Adipocyte (in vitro differentiated cells): ENCODE data around the gene ARL4D.
A peak's percentile ranks its signal among the peaks of the same experiment; 100 is the strongest.
"Not testable (repeated sequence)": the region's sequence is repeated elsewhere in the genome, so short reads cannot be mapped to it uniquely, and the experiment has no call there.

Experiments used
- DNase-seq: peaks from one replicate; pipeline ENCODE4 v3.0.0-alpha.2; 2015; ENCODE audit warnings: low read depth
- H3K27me3 ChIP-seq: replicated peaks from 2 replicates; pipeline ENCODE4 v1.7.0; 2013; ENCODE audit warnings: mild to moderate bottlenecking, low read length, moderate library complexity; ENCODE audit not compliant: control insufficient read depth, insufficient read depth
- H3K36me3 ChIP-seq: 2 replicates; pipeline ENCODE4 v1.7.0; 2013; ENCODE audit warnings: low read length, mild to moderate bottlenecking, moderate library complexity; ENCODE audit not compliant: control insufficient read depth, insufficient read depth, severe bottlenecking
- H3K4me1 ChIP-seq: 2 replicates; pipeline ENCODE4 v1.7.0; 2013; ENCODE audit warnings: mild to moderate bottlenecking, low read length, moderate library complexity; ENCODE audit not compliant: control insufficient read depth, insufficient read depth
- H3K4me3 ChIP-seq: 2 replicates; pipeline ENCODE4 v1.7.0; 2013; ENCODE audit warnings: mild to moderate bottlenecking, low read length, moderate library complexity
- H3K9ac ChIP-seq: 2 replicates; pipeline ENCODE4 v1.7.0; 2013; ENCODE audit warnings: mild to moderate bottlenecking, low read length, moderate library complexity
- H3K9me3 ChIP-seq: 2 replicates; pipeline ENCODE4 v1.7.0; 2013; ENCODE audit warnings: mild to moderate bottlenecking, low read length, moderate library complexity; ENCODE audit not compliant: control insufficient read depth

The ARL4D gene

GRCh38 chr17:43360739-43361505, 37.9 kb upstream of the ARL4D start:
- H3K9me3 ChIP-seq = no peaks in the 10 kb centered on the region
- DNase-seq = peak; percentile 90
- peak overlapping the region; percentile 84 for H3K4me3 ChIP-seq
- peak overlapping the region; percentile 94 for H3K9ac ChIP-seq
- peaks cover 11% of the 10 kb centered on the region for H3K4me1 ChIP-seq
- no peaks in the 10 kb centered on the region for H3K36me3 ChIP-seq
- H3K27me3 ChIP-seq = no peaks in the 10 kb centered on the region

- Histone ChIP-seq H3K4me3 (no peak overlapping the region), H3K4me1 (peaks cover 10% of the 10 kb centered on the region), H3K36me3 (no peaks in the 10 kb centered on the region), H3K9ac (no peak overlapping the region), H3K9me3 (no peaks in the 10 kb centered on the region), H3K27me3 (no peaks in the 10 kb centered on the region)
- no peak for DNase-seq
Measured at GRCh38 chr17:43363181-43363925, 35.4 kb upstream of the ARL4D start.

DNA sequence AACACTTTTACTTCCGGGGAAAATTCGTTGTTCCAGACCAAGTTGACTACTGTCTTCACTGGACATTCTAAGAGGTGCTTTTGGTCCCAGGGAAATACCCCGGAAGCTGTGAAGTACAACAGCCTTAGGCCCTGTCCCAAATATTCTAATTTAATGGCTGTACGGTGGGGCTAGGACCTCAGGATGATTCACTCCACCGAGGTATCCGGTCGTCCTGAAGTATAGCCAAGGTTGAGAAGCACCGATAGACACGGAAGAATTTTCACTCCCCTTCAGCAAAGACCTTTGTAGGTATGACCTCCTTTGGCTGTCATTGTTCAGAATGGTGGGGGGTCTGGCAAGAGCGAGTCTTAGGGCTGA, 34.9 kb upstream of the ARL4D start:
- H3K9ac ChIP-seq = no peak overlapping the region
- peaks cover 10% of the 10 kb centered on the region for H3K4me1 ChIP-seq
- no peak overlapping the region for H3K4me3 ChIP-seq
- no peaks in the 10 kb centered on the region for H3K27me3 ChIP-seq
- no peaks in the 10 kb centered on the region for H3K36me3 ChIP-seq
- DNase-seq = no peak
- no peaks in the 10 kb centered on the region for H3K9me3 ChIP-seq

- Histone ChIP-seq H3K27me3 (no peaks in the 10 kb centered on the region), H3K4me1 (peaks cover 22% of the 10 kb centered on the region), H3K9ac (no peak overlapping the region), H3K36me3 (no peaks in the 10 kb centered on the region), H3K4me3 (no peak overlapping the region), H3K9me3 (no peaks in the 10 kb centered on the region)
- DNase-seq = peak; percentile 13
Measured at GRCh38 chr17:43365356-43365755, 33.4 kb upstream of the ARL4D start.

- H3K4me1 ChIP-seq = peaks cover 22% of the 10 kb centered on the region
- DNase-seq, H3K9ac ChIP-seq, H3K27me3 ChIP-seq, H3K36me3 ChIP-seq, H3K4me3 ChIP-seq, H3K9me3 ChIP-seq: not testable (repeated sequence)
Measured at GRCh38 chr17:43365921-43366320, 32.9 kb upstream of the ARL4D start.

DNA sequence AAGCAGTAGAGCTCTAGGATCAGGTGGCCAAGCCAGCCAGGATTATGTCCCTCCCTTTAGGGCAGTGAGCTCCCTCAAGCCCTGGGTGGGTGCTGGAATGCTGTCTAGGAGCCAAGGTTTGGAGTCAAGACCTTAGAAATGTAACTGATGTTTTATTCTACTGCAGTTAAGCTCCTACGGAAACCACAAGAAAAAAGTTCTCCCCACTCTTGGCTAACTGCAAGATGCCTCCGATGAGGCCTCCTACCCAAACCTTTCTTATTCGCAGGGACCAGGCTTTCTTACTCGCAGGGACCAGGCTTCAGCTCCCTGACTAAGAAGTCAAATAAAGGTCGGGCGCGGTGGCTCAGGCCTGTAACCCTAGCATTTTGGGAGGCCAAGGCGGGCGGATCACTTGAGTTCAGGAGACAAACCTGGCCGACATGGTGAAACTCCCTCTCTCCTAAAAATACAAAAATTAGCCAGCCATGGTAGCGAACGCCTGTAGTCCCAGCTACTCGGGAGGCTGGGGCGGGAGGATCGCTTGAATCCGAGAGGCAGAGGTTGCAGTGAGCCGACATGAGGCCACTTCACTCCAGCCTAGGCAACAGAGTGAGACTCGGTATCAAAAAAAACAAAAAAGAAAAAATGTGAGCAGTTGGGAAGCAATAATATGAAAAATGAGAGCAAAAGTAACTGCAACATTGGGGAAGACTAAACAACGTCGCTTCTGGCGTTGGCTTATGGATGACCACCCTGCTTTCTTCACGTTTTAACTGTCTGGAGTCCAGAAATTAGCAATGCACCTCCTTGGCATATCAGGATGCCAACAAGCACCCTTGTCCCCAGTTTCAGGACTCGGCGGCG, 31.7 kb upstream of the ARL4D start:
- H3K4me1 ChIP-seq = peaks cover 22% of the 10 kb centered on the region
- H3K9ac ChIP-seq = peak overlapping the region; percentile 93
- no peaks in the 10 kb centered on the region for H3K9me3 ChIP-seq
- no peaks in the 10 kb centered on the region for H3K27me3 ChIP-seq
- peak; percentile 24 for DNase-seq
- H3K4me3 ChIP-seq = peak overlapping the region; percentile 81
- H3K36me3 ChIP-seq = no peaks in the 10 kb centered on the region

DNA sequence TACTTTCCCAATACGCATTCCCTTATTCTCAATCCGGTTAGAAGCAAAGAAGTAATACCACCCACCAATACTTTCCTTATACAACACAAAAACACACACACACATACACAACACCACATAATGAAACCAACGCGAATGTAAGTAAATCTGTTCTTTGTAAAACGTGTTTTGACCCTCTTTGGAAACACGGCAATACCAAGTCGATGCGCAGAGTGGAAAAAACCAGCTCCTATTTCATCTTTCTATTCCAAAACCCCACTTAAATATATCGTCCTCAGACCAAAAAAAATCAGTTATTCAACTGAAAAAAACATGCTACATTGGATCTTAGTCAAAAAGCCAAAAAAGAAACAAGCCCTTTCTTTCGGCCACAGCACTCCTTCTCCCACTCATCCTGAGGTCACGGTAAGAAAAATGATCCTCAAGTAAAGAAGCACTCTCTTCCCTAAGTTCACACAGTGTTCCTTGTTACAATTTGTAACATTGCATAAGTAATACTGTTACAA, 31.0 kb upstream of the ARL4D start:
- Histone ChIP-seq H3K27me3 (no peaks in the 10 kb centered on the region), H3K9me3 (no peaks in the 10 kb centered on the region), H3K36me3 (no peaks in the 10 kb centered on the region), H3K4me1 (peaks cover 22% of the 10 kb centered on the region), H3K4me3 (peak overlapping the region; percentile 81), H3K9ac (peak overlapping the region; percentile 93)
- peak; percentile 92 for DNase-seq

GRCh38 chr17:43368740-43369506, 29.9 kb upstream of the ARL4D start:
- Histone ChIP-seq H3K27me3 (no peaks in the 10 kb centered on the region), H3K9me3 (no peaks in the 10 kb centered on the region), H3K36me3 (no peaks in the 10 kb centered on the region), H3K4me1 (peaks cover 22% of the 10 kb centered on the region), H3K9ac (peak overlapping the region; percentile 93), H3K4me3 (peak overlapping the region; percentile 81)
- DNase-seq = peak; percentile 85

DNA sequence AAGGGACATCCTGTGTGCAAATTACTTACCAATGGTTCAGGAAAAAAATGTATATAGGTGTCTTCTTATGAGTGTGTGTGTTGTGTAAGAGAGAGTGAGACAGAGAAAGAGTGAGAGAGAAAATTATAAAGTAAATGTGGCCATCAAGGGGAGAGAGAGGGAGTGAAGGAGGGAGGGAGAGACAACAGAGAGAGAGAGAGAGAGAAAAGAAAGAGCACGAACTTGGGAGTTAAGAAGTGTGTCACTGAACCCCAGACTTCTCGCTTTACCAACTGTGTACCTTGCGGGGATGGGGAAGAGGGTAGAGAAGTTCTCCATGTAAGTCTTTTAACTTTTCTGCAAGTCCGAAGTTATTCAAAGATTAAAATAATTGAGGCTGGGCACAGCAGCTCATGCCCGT, 28.8 kb upstream of the ARL4D start:
- Histone ChIP-seq H3K9me3 (no peaks in the 10 kb centered on the region), H3K36me3 (no peaks in the 10 kb centered on the region), H3K4me3 (peak overlapping the region; percentile 81), H3K4me1 (peaks cover 25% of the 10 kb centered on the region), H3K9ac (peak overlapping the region; percentile 93), H3K27me3 (no peaks in the 10 kb centered on the region)
- DNase-seq = no peak

GRCh38 chr17:43371227-43371821, 27.5 kb upstream of the ARL4D start:
- peaks cover 25% of the 10 kb centered on the region for H3K4me1 ChIP-seq
- H3K9me3 ChIP-seq = no peaks in the 10 kb centered on the region
- H3K9ac ChIP-seq = no peak overlapping the region
- no peaks in the 10 kb centered on the region for H3K36me3 ChIP-seq
- no peak for DNase-seq
- H3K27me3 ChIP-seq = no peaks in the 10 kb centered on the region
- no peak overlapping the region for H3K4me3 ChIP-seq
